B cell (primary cell): Measurements from ENCODE around the gene DNAJC7.

Source experiments
- EZH2 ChIP-seq: IDR thresholded peaks from 2 replicates; pipeline ENCODE4 v1.6.1; 2012; ENCODE audit warnings: borderline replicate concordance, low read depth, mild to moderate bottlenecking, moderate library complexity, low read length; ENCODE audit not compliant: insufficient read depth, poor library complexity, severe bottlenecking
- TF ChIP-seq, protein P1 (sequence below): fragments of 200-600 bp; IDR thresholded peaks from one replicate; pipeline ENCODE4 v1.8.0; 2022; ENCODE audit warnings: antibody characterized with exemption, mild to moderate bottlenecking

DNA sequence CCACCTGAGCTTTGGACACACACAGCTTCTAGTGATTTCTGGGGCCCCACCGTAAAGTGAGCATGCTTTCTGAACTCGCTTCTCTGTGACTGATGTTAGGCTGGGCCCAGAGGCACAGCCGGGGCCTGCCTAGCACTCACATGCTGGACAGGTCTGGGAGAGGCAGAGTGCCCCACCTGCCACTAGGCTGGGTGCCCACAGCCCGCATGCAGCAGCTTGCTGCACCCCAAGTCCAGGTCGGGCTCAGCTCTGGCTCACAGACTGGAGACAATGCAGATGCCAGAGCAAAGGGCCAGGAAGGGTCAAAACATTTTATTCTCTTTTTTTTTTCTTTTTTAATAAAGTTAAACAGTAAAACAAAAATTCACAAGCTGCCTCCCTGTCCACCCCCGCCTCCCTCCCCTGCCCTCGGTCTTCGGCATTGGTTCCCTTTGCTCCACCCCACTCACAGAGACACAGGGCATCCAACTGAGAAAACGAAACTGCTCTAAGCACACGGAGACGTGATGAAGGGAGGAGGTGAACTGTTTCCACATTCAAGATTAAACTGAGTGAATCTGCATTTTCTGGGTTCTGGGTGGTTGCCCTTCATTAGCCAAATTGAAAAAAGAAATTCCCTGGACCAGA is 41.0 kb downstream of the DNAJC7 start:
- TF ChIP-seq, protein P1, sequence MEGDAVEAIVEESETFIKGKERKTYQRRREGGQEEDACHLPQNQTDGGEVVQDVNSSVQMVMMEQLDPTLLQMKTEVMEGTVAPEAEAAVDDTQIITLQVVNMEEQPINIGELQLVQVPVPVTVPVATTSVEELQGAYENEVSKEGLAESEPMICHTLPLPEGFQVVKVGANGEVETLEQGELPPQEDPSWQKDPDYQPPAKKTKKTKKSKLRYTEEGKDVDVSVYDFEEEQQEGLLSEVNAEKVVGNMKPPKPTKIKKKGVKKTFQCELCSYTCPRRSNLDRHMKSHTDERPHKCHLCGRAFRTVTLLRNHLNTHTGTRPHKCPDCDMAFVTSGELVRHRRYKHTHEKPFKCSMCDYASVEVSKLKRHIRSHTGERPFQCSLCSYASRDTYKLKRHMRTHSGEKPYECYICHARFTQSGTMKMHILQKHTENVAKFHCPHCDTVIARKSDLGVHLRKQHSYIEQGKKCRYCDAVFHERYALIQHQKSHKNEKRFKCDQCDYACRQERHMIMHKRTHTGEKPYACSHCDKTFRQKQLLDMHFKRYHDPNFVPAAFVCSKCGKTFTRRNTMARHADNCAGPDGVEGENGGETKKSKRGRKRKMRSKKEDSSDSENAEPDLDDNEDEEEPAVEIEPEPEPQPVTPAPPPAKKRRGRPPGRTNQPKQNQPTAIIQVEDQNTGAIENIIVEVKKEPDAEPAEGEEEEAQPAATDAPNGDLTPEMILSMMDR: no peak
- no peak for TF ChIP-seq EZH2
